HL-60 (cell line): ENCODE data around the gene GABBR2.

Experiments used
- DNase-seq, 2 experiments: peaks; one replicate each; pipeline ENCODE4 v3.0.0-alpha.2; 2010 to 2020; ENCODE audit warnings: low read depth in 1 of 2, low spot score in 1 of 2
- H3K27ac ChIP-seq: fragments of 250-450 bp; sonication (Bioruptor Pico); replicated peaks from 2 replicates; pipeline ENCODE4 v1.5.1; 2020; ENCODE audit warnings: mild to moderate bottlenecking, moderate library complexity
- H3K27me3 ChIP-seq: fragments of 250-450 bp; sonication (Bioruptor Pico); 2 replicates; pipeline ENCODE4 v1.5.1; 2021; ENCODE audit warnings: mild to moderate bottlenecking, moderate library complexity; ENCODE audit not compliant: insufficient read depth, poor library complexity, severe bottlenecking
- H3K4me3 ChIP-seq: replicated peaks from 2 replicates; pipeline ENCODE4 v1.5.1; 2011; ENCODE audit warnings: mild to moderate bottlenecking, control low read depth, low read length; ENCODE audit not compliant: insufficient read depth
- GABPA ChIP-seq: IDR thresholded peaks from 2 replicates; pipeline ENCODE4 v1.6.1; 2012; ENCODE audit warnings: low read depth
- POLR2AphosphoS5 ChIP-seq: IDR thresholded peaks from 2 replicates; pipeline ENCODE4 v1.6.1; 2012; ENCODE audit warnings: low read depth
- SPI1 ChIP-seq: IDR thresholded peaks from 2 replicates; pipeline ENCODE4 v1.6.1; 2012; ENCODE audit warnings: low read depth, mild to moderate bottlenecking, borderline replicate concordance
- TF ChIP-seq, protein P1 (sequence below): IDR thresholded peaks from 2 replicates; pipeline ENCODE4 v1.6.1; 2012; ENCODE audit warnings: low read depth; ENCODE audit not compliant: insufficient replicate concordance
- TF ChIP-seq, protein P2 (sequence below): IDR thresholded peaks from one replicate; pipeline ENCODE4 v1.5.1; 2011; ENCODE audit warnings: low read length, control low read depth, inconsistent platforms; ENCODE audit not compliant: insufficient read depth

The GABBR2 gene

DNA sequence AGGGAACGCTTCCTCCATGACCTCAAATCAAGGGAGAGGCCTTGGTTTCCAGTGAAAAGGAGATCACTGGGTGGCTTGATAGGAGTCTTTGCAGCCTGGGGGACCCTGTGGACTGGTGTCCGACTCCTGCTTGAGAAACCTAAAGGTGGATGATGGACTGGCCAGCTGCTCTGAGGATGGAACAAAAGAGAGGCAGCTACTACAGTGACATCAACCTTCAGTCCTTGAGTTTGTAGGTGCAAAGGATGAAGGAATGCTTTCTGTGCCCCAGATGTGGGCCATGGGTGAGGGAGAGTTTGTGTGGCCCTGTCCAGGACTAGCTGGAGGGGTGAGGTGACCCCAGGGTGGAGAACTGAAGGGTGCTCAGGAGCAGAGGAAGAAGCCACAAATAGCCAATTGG lies 338.8 kb downstream of the GABBR2 start:
- Histone ChIP-seq H3K27me3 (no peaks in the 10 kb centered on the region), H3K4me3 (no peak overlapping the region), H3K27ac (no peak overlapping the region)
- no peak for DNase-seq
- TF ChIP-seq SPI1 (no peak), GABPA (no peak), POLR2AphosphoS5 (no peak)
- TF ChIP-seq, protein P1, sequence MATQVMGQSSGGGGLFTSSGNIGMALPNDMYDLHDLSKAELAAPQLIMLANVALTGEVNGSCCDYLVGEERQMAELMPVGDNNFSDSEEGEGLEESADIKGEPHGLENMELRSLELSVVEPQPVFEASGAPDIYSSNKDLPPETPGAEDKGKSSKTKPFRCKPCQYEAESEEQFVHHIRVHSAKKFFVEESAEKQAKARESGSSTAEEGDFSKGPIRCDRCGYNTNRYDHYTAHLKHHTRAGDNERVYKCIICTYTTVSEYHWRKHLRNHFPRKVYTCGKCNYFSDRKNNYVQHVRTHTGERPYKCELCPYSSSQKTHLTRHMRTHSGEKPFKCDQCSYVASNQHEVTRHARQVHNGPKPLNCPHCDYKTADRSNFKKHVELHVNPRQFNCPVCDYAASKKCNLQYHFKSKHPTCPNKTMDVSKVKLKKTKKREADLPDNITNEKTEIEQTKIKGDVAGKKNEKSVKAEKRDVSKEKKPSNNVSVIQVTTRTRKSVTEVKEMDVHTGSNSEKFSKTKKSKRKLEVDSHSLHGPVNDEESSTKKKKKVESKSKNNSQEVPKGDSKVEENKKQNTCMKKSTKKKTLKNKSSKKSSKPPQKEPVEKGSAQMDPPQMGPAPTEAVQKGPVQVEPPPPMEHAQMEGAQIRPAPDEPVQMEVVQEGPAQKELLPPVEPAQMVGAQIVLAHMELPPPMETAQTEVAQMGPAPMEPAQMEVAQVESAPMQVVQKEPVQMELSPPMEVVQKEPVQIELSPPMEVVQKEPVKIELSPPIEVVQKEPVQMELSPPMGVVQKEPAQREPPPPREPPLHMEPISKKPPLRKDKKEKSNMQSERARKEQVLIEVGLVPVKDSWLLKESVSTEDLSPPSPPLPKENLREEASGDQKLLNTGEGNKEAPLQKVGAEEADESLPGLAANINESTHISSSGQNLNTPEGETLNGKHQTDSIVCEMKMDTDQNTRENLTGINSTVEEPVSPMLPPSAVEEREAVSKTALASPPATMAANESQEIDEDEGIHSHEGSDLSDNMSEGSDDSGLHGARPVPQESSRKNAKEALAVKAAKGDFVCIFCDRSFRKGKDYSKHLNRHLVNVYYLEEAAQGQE: no peak
- TF ChIP-seq, protein P2, sequence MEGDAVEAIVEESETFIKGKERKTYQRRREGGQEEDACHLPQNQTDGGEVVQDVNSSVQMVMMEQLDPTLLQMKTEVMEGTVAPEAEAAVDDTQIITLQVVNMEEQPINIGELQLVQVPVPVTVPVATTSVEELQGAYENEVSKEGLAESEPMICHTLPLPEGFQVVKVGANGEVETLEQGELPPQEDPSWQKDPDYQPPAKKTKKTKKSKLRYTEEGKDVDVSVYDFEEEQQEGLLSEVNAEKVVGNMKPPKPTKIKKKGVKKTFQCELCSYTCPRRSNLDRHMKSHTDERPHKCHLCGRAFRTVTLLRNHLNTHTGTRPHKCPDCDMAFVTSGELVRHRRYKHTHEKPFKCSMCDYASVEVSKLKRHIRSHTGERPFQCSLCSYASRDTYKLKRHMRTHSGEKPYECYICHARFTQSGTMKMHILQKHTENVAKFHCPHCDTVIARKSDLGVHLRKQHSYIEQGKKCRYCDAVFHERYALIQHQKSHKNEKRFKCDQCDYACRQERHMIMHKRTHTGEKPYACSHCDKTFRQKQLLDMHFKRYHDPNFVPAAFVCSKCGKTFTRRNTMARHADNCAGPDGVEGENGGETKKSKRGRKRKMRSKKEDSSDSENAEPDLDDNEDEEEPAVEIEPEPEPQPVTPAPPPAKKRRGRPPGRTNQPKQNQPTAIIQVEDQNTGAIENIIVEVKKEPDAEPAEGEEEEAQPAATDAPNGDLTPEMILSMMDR: no peak

DNA sequence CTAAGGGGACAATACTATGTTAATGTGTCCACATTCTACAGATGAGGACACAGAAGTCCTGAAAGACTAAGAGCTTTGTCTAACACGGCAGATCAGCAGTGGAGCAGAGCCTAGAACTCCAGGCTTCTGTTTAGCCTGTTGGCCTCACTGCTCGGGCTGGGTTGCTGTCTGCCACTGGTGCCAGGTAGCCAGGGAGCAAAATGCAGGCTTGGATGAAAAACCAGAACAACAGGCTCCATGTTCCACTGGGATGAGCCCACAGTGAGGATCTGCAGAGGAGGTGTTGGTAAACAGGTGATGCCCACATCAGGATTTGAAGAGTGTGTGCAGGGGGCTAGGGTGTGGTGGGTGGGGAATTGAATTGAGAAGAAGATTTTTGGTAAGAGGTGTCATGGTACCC lies 339.3 kb downstream of the GABBR2 start:
- H3K4me3 ChIP-seq: no peak overlapping the region
- no peak overlapping the region for H3K27ac ChIP-seq
- DNase-seq: no peak
- no peaks in the 10 kb centered on the region for H3K27me3 ChIP-seq
- TF ChIP-seq, protein P1: no peak
- TF ChIP-seq POLR2AphosphoS5: no peak
- TF ChIP-seq, protein P2: no peak
- no peak for TF ChIP-seq SPI1
- no peak for TF ChIP-seq GABPA

DNA sequence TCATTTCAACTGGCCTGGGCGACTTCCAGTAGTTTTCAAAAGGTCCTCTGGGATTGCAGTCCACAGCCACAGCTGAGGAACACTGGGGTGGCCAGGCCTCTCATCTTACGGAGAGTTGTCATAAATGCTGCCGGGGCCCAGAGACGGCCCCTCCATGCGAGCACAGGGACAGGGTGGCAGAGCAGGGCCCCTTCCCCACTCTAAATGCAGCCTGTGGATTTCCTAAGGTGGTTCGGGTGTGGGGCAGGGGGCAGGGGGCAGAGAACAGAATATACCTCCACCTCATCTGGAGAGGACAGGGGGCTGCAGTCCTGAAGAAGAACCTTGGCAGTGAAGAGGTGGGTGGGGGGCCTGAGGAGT lies 339.7 kb downstream of the GABBR2 start:
- no peak overlapping the region for H3K27ac ChIP-seq
- no peaks in the 10 kb centered on the region for H3K27me3 ChIP-seq
- DNase-seq: no peak
- H3K4me3 ChIP-seq: no peak overlapping the region
- TF ChIP-seq, protein P1: no peak
- TF ChIP-seq GABPA (no peak), SPI1 (no peak), POLR2AphosphoS5 (no peak)
- TF ChIP-seq, protein P2: no peak
